HG03095 (cell line): ENCODE data around the gene RNF113B.

Experiments
- ATAC-seq: cut with Tn5 transposase; IDR thresholded peaks from one replicate; pipeline ENCODE4 v1.9.1; 2021; ENCODE audit warnings: moderate library complexity; ENCODE audit not compliant: unreplicated experiment

RNF113B gene

DNA sequence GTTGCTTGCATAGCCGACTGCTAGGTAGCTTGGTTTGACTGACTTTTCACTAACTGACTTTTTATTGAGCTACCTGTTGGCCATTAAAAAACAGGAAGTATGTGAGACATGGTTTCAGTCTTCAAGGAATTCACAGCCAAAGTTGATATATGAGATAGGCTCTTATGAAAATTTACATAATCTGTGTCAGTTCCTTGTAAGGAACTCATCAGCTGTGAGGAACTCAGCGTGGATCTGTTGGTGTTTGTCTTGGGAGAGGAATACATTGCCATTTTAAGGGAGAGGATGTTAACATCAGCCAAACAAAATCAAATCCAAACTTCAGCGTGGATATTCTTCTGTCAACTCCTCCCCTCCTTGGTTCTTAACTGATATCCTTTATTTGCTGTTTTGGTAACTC, 2.0 kb downstream of the RNF113B start:
- no peak for ATAC-seq

DNA sequence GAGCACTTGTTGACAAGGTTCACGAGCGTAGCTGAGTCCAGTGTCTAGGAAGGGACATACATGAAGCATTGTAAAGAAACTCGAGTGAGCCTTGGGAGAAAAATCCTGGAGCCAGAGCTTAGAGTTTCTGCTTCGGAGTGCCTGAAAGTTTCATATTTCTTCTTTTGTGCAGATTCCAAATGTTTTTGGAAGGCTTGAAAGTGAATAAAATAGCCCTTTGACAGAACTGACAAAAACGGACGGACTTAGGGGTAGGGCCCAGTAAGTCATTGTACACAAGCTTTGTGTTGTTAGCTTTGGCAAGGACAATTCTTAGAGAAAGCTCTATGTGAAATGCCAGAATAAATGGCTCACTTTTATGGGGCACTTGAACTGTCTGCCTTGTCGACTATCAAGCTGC, 2.8 kb downstream of the RNF113B start:
- ATAC-seq = no peak

DNA sequence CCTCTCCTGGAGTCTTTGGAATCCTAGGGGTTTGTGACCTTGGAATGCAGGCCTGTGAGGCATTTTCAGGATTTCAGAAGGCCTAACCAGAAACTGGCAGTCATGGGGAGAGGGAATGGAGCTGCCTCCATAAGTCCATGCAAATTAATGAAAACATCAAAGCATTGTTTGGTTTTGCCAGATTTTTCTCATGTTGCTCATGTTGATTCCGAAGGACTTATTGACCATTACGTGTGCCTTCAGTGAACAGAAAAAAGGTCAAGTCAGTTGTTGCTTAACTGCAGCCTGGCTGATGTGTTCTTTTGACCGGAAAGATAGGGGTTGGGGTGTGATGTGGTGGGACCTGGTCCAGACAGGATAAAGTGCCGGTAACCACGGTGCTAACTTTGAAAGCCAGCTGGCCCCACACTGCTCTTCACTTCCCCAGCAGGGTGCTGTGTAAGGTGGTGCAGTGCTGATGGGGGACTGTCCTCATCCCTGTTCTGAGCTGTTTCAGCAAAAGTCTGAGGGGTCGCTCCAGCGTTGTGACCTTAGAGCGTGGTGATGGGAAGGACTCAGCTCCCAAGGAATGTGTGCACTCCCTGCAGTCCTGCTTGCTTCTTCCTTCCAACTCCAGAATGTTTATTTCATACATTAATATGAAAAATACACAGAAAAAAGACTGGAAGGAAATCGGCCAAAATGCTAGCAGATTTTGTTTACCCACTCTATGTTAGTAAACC, 3.5 kb downstream of the RNF113B start:
- no peak for ATAC-seq

DNA sequence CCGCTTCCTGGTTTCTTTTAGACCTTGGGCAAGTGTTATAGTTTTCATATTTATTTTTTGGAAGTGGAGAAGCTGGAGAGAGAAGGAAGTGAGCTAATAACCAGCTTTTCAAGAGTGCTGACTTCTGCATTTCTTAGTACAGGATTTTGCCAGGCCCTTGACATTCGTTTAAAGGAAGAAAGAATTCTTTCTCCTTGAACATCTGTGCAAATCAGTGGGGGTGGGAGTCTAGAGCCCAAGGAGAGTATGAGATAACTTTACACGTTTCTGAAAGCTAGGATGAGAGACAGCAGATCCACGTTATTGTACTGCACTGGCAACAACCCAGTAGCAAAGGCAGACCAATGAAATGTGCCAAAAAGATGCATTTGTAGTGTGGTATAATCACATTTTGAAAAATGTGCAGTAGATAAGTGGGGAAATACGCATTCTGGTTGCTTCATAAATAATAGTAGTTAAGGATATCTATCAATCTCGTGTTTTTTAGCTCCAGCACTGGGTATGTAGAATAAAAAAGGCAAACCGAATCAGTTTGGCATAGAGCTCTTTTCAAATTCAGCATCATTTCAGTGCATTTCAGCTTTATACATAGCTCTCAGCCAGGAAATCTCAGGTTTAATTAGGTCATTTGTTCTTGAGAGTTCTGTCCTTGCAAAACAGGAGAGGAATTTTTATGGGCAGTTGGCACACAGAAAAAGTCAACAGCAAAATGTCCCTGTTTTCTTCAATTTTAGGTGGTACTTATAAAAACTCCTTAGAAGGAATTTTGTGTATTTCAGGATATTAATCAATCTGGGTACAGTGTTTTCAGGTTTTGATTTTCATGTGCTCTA, 4.3 kb downstream of the RNF113B start:
- no peak for ATAC-seq

DNA sequence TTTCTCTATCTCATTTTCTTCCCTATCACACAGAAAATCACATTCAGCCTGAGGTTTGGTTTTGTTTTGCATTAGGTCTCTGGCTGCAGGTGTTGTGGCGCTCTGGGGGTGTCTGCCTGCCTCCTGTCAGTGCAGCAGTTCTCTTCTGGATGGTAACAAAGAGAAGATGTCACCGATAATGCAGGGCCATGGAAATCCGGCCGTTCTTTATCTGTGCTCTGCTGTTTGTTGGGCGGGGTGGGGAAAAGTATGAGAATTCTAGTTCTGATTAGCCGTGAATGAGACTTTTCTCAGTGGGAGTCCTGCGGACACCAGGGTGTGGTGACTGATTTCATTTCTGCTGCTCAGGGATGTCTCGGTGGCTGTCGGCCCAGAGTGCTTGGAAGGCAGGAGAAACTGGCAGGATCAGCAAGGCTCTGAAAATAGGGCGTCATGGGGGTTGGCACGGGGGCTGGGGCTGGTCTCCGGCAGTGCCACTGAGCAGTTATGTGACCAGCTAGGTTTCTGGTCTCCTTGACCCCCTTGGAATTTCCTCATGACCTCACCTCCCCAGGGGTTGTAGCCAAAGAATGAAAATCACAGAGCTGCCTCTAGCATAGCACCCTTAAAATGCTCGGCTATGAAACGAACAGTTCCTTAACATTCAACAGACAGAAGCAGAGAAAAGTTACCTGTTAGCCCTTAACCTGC, 5.0 kb downstream of the RNF113B start:
- no peak for ATAC-seq

DNA sequence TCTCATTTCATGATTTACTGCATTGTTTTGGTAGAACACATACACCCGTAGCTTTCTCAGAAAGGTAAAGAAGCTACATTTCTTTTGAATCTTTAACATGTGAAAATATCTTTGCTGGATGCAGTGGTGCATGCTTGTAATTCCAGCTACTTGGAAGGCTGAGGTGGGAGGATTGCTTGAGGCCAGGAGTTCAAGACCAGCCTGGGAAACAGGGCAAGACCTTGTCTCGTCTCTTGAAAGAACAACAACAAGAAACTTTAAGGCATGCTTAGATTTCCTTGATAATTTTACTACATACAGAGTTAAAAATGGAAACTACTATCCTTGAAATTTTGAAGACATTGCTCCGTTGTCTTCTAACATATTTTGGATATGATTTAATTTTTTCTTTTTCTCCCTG, 7.7 kb downstream of the RNF113B start:
- ATAC-seq = no peak

DNA sequence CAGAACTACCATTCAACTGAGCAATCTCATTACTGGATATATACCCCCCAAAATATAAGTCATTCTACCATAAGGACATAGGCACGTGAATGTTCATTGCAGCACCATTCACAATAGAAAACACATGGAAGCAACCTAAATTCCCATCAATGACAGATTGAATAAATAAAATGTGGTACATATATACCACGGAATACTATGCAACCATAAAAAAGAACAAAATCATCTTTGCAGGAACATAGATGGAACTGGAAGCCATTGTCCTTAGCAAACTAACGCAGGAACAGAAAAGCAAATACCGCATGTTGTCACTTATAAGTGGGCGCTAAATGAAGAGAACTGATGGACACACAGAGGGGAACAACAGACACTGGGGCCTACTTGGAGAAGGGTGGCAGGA, 14.1 kb downstream of the RNF113B start:
- ATAC-seq = no peak

DNA sequence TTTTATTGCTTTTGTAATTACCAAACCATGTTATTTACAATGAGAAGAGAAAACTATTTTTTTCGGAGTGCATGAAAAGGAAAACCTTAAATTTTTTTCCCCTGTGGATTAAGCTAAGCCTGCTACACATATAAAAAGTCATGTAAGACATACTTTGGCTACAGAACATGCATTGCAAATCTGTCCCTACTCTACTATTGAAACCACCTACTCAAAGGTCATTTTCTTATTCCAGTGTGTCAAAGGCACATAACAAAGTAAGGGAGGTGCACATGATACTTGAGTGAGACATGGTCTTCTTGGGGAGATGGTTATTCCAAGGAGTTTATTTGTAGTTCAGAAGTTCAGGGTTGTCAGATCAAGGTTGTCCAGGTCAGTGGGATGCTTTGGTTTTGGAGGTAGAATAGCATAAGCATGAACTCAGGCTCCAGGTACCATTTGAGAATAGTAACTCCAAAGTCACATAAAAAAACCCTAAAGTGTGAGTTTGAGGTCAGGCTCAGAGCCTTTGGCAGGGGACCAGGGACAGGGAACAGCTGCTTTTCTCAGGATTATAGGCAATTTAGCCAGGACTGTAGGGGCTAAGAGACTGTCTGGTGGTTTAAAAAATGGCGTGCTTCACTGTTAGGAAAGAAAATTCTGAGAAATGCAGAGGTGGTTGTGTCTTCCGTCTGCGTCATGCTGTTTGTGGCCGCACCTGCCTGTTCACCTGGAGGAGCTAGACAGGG, 18.7 kb downstream of the RNF113B start:
- ATAC-seq = no peak

DNA sequence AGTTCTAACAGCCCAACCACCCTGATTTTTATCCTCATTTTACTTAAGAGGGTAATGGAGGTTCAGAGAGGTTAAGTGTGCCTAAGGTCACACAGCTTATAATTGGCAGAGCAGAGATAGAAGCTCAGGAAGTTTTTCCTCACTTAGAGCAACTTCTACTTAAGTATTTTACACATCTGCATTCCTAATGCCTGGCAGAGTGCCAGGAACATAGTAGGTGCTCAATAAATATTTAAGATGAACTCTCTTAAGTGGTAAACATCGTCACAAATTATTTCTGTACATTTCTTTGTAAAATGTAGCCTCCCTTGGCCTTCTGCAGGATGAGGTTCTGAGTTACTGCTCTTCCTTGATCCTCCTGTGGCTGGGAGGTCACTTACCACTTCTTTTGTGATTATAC, 19.5 kb downstream of the RNF113B start:
- no peak for ATAC-seq

DNA sequence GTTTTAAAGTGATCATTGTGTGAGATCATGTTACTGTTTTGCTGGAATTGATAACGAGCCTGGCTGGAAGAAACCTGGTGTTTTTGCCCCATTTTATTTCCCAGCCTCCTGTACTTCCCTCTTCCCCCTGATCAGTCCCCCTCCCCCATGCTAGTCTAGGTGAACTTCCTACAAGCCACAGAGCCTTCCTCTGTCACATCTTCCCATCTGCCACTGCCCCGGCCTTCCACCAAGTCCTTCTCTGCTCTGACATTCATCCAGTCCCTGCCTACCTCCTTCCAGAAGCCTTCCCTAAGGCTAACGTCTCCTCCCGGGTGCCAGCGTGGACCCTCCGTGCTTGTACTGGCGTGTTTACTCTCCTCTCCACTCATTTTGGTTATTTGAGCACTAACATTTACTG, 19.9 kb downstream of the RNF113B start:
- no peak for ATAC-seq

DNA sequence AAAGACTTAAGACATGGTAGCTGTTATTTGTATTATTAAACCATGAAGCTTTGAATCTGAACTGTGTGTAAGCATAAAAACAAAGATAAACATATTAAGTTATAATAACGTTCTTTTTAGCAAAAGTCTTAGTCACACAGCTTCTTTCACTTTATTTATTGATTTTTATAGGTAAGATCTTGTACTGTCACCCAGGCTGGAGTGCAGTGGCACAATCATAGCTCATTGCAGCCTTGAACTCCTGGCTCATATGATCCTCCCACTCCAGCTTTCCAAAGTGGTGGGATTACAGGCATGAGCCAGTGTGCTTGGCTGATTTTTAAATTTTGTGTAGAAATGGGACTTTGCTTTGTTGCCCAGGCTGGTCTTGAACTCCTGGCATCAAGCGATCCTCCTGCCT, 20.8 kb downstream of the RNF113B start:
- ATAC-seq = no peak

DNA sequence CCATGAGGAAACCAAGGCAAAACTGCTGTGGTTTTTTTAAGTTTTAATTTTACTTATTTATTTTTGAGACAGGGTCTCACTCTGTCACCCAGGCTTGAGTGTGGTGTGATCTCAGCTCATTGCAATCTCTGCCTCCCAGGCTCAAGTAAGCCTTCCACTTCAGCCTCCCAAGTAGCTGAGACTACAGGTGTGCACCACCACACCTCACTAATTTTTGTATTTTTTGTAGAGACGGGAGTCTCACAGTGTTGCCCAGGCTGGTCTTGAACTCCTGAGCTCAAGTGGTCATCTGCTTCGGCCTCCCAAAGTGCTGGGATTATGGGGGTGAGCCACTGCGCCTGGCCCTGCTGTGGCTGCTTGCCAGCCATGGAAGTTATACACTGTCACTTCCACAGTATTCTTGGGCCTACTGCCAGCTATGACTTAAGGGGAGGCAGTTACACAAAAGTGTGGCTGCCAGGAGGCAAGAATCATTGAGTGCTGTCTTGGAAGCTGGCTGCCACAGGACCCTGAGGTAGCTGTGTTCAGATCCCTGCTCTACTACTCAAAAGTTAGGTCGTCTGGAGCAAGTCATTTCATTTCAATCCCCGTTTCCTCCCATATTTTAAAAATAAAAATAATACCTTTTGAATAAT, 21.5 kb downstream of the RNF113B start:
- ATAC-seq = no peak

DNA sequence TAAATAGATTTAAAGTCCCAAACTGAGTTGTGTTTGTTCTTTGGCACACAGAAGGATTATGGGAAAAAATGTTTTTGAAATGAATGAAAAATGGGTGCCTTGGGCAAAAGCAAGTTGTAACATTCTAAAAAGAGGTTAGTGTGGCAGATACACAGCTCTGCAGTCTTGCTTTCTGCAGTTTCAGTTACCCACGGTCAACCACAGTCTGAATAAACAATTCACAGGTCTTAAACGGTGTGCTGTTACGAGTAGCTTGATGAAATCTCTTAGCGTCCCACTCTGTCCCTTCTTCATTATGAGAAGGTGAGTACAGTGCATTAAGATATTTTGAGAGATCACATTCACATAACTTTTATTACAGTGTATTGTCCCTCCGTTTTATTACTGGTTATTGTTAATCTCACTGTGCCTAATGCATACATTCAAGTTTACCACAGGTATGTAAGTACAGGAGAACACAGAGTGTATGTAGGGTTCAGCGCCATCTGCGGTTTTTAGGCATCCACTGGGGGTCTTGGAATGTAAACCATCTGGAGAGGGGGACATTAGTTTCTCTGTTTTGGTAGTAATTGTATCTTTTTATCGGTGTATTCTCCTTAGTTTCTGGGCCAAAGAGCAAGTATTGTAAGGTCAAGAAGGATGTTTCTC, 26.1 kb downstream of the RNF113B start:
- no peak for ATAC-seq

DNA sequence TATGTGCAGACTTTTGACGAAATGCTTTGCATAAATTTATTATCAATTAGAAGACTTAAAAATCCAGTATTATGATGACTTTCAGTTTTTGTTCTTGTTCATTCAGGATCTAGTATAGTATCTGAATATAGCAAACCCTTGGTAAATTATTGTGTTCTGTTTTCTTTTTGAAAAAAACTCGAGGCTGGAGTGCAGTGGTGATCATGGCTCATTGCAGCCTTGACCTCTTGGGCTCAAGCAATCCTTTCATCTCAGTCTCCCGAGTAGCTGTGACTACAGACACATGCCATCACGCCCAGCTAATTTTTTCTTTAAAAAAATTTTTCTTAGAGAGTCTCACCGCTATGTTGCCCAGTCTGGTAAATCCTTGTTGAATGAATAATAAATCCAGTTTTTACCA, 29.5 kb downstream of the RNF113B start:
- ATAC-seq = no peak

DNA sequence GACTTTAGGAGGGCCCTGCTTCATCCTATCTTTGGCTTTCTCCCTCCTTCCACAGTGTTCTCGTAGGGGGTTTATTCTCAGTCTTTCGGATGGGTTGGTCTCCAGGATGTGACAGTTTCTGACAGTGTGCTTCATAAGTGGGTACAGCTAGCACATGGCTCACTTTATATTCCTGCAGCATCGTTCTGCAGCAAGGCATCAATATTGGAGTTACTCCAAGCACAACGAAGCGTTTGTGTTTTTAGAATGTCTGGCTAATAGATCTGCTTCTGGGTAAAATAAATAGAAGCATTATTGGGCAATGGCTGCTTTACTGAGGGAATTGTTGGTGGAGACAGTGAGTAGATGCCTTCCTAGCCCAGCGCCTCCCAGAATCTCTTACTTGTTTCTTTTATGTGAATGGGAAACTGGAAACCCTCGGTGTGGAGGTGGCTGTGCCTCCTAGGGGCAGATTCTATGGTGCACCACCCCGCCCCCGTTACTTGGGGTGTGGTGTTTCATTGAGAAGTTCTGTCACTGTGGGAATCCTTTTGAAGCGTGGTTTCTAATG, 32.2 kb downstream of the RNF113B start:
- no peak for ATAC-seq

DNA sequence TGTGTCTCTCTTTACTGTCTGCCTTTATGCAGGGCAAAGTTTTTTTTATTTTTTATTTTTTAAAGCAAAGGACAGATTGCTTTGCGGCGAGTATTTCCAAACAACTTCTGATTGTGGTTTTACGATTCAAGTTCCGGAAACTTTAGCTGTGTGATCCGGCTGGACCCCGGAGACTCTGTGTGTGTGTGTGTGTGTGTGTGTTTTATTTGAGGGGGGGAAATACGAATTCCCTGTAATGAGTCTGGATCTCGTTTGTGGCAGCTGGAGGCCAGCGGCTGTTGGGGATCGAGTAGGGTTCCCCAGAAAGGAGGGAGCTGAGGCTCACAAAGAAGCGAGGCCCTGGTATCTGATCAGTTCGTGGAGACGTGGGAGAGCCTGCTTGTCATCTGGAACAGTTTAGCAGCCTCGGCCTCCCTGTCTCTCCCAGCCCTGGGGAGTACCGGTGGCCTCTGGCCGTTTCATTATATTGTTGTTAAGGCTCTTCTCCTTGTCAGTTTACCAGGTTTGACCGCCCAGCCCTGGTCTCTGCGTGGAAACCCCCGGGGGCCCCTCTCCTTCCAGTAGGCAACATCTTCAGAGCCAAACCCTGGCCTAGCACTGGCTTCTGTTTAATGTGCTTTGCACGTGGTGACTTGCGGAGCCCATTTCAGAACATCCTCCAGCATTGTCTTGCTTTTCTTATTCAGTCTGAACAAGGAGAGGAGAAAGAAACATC, 32.9 kb downstream of the RNF113B start:
- ATAC-seq = no peak

DNA sequence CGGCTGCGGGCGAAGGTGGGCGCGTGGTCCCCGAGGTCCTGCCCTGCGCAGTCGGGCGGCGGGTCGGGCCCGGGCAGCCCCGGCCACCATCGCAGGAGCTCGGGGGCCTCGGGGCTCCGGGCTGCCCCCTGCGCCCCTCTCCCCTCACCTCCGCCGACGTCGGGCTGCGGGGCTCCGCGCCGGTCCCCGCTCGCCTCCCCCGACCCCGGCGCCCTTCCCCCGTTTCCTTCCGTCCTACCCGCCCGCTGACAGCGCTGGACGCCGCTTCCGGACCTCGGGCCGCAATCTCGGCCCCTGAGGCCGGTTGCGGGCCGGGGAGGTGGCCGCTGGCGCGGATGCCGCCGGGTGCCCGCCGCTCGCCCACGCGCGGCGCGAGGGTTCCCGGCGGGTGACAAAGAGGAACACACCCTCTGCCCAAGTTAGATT, 33.5 kb downstream of the RNF113B start:
- ATAC-seq = no peak

DNA sequence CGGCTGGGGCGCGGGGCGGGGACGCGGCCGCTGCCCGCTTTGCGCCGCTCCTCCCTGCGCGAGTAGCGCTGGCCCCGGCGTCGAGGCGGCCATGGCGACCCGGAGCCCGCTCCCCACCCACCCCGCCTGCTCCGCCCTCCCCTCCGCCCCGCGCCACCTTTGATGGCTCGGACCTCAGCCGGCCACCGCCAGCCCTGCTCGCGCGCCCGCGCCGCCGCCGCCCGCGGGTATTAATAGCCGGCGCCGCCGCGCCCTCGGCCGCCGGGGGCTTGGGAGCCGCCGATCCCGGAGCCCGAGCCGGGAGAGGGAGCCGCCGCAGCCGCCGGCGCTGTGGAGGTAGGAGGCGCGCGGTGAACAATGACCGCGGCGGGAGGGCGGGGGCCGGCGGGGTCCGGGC, 33.9 kb downstream of the RNF113B start:
- peak; percentile 20 for ATAC-seq
